HTR-8/SVneo (cell line): ENCODE results near the gene FAXDC2.
"Not testable (repeated sequence)": the region's sequence is repeated elsewhere in the genome, so short reads cannot be mapped to it uniquely, and the experiment has no call there.

Experiments
- DNase-seq: peaks from one replicate; pipeline ENCODE4 v3.0.0; 2011; ENCODE audit warnings: low spot score, mixed read lengths; ENCODE audit not compliant: insufficient read length
- FAIRE-seq: peaks from 2 replicates; lab custom pipeline; 2011; peaks lifted over from hg19 to GRCh38; lab: Jason Lieb, UNC

The FAXDC2 gene

DNA sequence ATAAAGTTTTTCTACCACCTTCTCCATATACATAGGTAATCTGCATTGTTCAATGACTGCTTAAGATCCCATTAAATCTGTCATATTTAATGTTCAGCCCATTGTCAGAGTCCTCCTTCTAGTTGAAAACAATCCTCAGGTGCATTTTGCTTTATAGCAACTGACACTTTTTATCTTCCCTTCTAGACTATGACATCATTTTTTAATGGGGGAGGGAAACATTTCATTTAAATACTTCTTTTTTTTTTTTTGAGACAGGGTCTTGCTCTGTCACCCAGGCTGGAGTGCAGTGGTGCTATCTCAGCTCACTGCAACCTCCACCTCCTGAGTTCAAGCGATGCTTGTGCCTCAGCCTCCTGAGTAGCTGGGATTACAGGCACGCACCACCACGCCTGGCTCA lies 17.6 kb downstream of the FAXDC2 start:
- not testable (repeated sequence) for FAIRE-seq, DNase-seq

DNA sequence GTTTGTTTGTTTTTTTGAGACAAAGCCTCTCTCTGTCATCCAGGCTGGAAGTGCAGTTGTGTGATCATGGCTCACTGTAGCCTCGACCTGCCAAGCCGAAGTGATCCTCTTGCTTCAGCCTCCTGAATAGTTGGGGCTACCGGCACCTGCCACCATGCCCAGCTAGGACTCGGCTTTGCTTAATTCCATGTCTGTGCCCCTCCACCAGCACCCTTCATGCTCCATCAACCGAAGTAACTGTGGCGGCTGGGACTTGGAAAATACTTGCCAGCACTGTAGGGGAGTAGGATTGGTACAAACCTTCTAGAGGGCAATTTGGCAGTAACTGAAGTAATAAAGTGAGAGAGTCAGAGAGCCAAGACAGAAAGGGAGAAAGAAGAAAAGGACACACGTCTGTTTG lies 19.0 kb downstream of the FAXDC2 start:
- FAIRE-seq: no peak

DNA sequence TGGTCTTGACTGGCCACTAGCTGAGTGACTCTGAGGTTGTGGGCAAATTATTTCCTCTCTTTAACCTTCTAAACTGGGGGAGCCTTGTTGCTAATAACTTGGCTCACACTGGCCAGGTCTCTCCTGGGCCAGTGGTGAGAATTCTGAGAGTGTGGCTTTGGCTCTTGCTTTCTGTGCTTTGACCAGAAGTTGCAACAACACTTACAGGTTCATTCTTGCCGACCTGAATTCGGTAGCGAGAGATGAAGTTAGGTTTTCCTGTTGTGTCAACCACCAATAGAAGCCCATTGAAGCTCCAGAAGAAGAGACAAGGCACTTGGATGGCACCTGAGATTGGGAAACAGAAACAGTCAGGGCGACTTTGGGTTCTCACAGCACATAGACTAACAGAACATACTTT lies 19.8 kb downstream of the FAXDC2 start:
- DNase-seq (no peak), FAIRE-seq (no peak)

More for the DNA sequence above, 19.0 kb downstream of the FAXDC2 start:
- DNase-seq: no peak

DNA sequence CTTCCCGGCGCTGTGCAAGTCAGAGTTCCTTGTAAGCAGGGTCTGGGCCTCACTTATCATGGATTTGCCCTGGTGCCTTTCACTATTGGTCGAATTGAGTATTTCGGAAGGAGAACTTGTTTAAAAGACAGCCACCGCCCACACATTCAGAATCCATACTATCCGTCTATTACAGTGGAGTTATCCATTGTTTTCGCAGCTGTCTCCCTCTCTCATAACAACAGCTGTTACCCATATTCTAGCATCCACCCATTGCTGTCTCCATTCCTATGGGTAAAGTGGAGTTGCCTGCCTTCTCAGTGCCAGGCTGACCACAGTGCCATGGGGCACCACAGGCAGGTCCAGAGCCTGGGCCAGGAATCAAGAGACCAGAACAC lies 20.2 kb downstream of the FAXDC2 start:
- DNase-seq (no peak), FAIRE-seq (no peak)

DNA sequence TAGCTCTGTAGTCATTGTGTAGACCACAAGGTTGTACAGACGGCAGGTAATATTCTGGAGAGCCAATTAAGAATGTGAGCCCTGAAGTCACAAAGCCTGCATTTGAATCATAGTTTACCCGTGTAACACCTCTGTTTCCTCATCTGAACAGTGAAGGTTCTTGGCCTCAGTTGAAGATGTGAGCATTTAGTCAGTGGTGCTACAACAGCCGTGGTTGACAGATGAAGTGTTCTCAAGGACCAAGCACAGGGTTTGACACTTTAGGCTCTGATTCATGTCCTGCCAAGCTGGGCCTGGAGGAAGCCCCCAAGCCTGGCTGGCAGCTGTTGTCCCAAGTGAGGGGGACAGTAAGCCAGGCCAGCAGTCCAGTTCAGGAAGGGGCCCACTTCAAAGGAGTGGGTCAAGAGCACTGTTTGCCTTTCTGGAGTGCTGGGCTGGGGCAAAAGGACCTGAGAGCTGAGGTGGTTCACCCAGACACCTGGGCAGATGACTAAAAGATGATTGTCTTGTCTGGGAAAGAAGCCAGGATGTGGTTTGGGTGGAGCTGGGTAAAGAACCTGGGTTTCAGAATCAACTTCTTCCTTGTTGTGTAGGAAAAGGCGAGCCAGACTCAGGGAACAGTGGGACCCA lies 20.7 kb downstream of the FAXDC2 start:
- no peak for DNase-seq
- FAIRE-seq: no peak

DNA sequence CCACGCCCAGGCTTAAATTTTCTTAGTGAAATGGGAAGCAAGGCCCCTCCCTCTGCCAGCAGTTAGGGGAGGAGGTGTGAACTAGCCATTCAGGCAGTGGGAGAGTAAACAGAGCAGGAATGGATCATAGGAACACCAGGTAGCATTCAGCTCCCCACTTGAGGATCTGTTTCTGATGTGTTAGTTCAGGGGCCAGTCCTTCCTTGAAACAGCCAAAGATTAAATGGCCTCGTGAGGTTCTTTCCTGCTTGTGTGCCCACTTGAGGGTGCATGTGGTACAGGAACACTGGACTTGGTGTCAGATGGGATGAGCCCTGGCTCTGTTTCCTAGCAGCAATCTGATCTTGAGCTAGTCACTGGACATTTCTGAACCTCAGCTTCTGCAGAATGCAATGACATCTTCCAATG lies 21.2 kb downstream of the FAXDC2 start:
- FAIRE-seq (no peak), DNase-seq (no peak)

DNA sequence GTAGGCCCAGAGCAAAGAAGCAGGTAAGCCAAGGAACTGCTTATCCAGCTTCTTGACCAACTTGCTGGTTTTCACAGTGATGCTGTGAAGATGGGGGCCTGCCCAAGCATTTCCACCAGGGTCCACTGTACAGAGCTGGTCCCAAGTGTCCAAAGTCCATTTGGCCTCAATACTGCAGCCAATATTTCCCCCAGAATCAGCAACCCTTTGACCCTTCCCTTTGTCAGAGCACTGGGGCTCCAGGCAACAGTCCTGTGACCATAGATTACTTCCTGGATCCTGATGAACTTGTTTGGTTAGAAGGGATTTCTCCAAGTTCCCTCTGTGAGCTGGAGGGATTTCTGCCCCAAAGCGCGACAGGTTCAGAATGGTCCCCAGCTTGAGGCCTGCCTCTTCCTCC lies 26.3 kb downstream of the FAXDC2 start:
- FAIRE-seq: no peak
- no peak for DNase-seq

DNA sequence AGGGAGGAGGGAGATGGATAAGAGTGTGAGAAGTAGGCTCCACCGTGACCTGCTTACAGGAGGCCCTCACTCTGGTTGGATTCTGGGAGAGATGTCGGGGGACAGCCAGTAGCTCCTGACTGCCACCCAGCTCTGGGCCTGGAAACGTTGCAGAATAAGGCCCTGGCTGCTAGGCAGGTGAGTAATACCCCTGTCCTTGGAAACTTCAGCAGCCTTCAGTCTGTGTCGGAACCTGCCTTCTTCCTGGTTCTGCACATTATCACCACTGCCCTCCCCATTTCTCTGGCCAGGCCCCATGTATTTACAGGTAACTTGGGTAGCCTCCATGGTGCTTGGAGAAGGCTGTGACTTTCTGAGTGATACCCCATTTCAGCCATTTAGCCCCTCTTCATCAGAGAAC lies 26.8 kb downstream of the FAXDC2 start:
- DNase-seq (no peak), FAIRE-seq (no peak)

DNA sequence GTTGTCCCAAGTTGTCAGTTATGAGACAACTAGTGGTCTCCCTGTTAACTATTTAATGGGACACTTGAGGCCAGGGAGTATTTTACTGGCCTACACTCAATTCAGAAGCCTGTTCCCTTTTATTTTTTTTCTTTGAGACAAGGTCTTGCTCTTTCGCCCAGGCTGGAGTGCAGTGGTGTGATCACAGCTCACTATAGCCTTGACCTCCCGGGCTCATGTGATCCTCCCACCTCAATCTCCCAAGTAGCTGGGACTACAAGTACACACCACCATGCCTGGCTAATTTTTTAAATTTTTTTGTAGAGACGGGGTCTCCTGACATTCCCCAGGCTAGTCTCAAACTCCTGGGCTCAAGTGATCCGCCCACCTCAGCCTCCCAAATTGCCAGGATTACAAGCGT lies 27.5 kb downstream of the FAXDC2 start:
- not testable (repeated sequence) for DNase-seq, FAIRE-seq

DNA sequence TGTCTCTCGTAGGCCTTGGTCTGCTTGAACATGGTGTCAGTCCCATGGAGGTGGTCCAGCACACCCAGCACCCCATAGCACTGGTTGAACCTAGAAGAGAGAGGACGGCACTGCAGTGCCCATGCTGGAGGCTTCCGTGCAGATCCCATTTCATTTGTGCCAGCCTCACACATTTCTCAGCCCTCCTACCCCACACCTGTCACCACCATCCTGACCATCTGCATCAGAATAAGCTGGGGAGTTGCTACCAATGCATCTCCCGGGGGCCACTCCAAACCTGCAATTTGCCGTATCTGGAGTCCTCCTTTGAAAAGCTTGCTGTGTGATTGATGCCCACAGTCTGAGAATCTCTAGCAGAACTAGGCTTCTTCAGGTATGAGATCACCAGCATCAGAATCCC lies 30.0 kb downstream of the FAXDC2 start:
- no peak for DNase-seq
- no peak for FAIRE-seq

DNA sequence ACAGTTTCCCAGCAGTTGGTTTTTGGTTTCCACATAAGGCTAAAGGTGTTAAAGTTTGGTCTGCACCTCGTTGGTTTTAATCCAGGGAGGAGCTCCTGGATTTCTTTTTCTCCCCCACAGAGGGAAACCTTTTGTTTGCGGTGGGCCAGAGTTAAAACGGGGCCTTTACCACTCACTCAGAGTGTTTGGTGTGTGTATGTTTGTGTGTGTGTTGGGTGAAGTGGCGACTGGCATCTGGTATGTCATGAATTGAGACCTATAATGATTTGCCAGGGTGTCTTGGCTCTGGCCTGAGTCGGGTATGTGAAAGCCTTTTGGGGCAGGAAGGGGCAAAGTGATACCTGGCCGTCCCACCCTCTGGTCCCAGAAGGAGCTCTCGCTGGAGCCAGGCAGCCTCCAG lies 30.9 kb downstream of the FAXDC2 start:
- FAIRE-seq: no peak
- DNase-seq: no peak

DNA sequence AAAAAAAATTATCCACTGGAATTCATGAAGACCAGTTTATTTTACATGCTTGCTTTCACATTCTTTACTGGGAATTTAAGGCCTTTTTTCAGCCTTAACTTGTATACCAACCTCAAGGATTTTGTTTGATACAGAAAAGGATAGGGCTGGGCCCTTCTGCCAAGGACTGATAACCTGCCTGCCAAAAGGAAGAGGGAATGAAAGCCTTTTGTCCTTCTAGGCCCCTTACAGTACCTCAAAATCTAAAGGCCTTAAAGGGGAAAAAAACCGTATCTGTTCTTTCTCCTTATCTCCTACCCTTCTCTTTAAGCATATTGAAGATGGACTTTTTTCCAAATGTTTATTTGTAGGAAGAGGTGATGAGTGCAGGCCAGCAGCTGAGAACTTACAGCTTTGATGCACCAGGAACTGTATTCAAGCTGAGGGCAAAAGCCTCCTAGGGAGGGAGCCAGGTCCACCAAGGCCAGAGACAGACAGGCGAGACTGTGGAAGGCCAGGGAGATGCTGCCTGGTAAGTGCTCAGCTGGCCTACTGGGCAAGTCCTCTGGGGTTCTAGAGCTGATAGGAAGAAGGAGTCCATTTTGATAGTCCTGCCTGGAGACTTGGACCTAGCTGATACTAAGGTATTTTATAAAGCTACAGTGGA lies 31.8 kb downstream of the FAXDC2 start:
- DNase-seq (no peak), FAIRE-seq (no peak)

DNA sequence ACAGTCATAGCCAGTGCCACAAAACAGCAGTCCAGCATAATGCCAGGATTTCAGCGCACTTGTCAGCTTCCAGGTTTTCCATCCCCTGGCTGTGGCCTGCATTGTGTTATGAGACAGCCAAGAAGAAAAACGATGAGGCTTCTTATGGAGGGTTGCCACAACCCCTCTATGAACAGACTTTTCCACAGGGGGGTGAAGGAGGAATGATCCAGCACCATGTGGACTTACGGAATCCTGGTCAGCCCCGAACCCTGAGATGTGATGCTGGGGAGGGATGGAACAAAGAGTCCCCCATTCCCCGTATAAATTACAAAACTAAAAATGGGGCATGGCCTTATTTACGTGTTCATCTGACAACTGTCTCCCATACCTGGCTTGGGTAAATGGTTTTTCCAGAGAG lies 32.6 kb downstream of the FAXDC2 start:
- DNase-seq (no peak), FAIRE-seq (no peak)

DNA sequence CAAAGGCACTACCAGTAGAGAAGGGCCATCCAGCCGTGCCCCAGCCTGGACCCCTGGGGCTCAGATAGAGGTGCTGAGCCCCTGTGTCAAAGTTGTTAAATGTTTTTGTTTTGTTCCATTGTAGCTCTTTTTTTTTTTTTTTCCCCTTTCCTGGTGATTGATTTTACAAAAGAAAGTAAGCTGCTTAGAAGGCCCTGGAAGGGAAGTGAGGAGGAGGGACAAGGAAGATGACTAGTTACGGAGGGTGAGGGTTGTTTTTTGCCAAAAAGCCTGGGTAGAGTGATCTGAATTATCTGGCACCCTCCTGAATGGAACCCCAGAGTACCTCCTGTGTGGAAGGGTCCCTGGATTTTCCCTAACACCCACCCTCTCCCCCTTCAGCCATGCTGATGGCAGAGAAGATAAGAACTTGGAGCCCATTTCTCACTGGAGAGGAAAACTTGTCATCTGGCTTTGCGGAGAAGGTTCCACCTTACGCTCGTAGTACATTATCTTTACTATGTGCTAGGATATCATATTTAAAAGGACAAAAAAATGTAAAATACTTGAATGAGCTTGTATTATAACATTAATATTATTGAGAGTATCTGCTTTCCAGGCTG lies 33.4 kb downstream of the FAXDC2 start:
- FAIRE-seq (no peak), DNase-seq (no peak)

DNA sequence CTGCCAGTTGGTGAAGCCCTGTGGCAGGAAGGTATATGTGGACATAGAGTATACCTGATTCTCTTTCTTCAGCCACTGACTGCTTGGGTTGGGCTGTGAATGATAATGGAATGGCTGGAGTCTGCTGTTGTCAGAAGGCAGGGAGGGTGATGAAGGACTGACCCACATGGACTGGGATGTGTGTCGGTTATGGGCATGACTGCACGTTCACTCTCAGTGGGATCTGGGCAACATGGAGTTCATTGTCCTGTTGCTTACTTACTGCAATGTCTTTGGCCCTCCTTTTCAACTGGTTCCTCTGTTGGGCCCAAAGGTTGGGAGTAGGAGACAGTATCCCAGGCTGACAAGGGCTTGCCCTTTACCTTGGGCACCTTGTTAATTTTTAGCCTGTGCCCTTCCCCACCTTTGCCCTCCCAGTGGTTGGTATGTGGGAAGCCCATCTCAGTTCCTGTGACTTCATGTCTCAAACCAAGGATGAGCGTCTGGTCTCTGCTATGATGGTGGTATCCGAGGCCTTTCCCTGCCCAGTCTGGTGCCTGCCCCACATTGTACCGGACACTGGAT lies 34.6 kb downstream of the FAXDC2 start:
- FAIRE-seq (no peak), DNase-seq (no peak)

DNA sequence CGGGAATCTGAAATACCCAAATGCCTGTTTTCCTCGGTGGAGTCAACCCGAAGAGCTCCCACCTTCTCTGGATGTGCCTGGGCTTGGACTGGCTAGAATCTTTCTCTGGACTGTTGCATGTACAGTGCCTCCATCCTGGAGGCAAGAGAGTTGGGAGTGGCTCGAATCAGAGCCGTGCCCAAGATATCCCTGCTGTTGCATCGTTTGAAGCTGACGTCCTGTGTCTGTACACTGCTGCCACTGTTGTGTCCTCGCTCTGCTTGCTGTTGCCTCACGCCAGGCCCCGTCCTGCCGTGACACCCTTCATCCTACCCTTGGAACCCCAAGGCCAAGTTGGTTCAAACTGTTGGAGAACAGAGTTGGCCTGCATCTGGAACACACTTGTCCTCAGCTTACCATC lies 35.4 kb downstream of the FAXDC2 start:
- DNase-seq: no peak
- no peak for FAIRE-seq

DNA sequence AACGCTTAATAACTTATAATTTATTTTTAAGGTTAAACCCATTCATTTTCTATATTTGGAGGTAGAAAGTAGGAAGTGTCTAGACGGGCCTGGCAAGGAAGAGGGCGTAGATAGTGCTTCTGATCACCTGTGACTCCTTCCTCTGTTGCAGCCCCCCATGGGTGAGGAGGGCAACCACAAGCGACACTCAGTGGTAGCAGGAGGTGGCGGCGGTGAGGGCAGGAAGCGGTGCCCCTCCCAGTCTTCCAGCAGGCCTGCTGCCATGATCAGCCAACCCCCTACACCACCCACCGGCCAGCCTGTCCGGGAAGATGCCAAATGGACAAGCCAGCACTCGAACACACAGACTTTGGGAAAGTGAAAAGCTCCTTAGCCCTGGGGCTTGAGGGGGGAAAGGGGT lies 36.7 kb downstream of the FAXDC2 start:
- no peak for DNase-seq
- FAIRE-seq: no peak

DNA sequence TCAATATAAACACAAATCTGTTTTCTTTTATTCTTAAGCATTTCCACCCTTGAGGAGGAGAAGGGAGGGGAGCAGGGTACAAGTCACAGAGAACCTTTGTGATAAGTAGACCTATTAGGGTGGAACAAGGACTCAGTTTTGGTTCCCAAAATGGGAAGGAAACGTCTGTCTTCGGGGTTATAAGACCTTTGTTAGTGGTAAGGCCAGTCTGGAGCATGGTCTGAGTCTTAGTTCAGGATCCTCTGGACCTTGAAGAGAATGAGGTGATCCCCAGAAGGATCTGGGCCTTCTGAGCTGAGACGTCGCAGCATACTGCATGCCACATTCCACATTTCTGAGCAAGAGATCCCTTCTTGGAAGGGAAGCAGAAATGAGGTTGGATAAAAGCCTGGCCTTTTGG lies 37.2 kb downstream of the FAXDC2 start:
- FAIRE-seq (no peak), DNase-seq (no peak)

DNA sequence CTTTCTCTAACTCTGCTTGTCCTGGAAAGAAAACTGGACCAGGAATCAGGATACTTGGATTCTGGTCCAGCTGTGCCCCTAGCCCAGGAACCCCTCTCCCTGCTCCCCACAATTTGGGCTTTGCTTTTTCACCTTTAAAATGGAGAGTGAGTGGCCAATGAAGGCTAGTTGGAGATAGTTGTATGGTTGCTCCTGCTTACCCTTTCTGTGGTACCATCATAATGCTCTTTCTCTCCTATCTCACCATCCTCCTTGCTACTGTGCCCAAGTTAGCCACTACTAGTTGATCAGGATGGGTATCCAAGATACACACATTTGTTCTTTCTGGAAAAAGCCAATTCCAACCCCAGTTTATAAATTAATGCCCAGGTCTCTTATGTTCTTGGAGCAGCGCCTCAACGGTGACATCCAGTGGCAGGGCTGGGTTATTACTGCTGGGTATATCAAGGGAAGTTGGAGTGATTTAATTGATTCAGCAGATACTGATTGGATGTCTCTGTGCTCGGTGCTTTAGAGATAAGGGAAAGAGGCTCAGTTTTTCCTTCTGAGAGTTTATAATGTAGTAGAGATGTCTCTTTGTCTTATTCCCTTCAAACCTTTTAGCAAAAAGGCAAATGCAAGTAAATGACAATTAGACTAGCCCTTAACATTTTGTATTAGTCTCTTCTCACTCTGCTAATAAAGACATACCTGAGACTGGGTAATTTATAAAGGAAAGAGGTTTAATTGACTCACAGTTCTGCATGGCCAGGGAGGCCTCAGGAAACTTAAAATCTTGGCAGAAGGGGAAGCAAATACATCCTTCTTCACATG lies 38.5 kb downstream of the FAXDC2 start:
- DNase-seq: peak; percentile 50

DNA sequence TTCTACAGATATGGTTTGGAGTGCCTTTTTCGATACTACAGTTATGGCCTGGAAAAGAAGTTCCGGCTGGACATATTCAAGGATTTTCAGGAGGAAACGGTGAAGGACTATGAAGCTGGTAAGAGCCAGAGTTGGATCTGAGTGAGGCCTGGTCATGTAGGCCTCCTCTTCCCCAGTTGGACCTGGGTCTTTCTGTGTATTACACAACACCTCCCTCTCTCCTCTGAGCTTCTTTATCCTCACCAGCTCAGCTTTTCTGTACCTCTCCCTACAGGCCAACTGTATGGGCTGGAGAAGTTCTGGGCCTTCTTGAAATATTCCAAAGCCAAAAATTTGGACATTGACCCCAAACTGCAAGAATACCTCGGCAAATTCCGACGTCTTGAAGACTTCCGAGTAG lies 39.2 kb downstream of the FAXDC2 start:
- DNase-seq (no peak), FAIRE-seq (no peak)

More for the DNA sequence above, 38.5 kb downstream of the FAXDC2 start:
- no peak for FAIRE-seq

DNA sequence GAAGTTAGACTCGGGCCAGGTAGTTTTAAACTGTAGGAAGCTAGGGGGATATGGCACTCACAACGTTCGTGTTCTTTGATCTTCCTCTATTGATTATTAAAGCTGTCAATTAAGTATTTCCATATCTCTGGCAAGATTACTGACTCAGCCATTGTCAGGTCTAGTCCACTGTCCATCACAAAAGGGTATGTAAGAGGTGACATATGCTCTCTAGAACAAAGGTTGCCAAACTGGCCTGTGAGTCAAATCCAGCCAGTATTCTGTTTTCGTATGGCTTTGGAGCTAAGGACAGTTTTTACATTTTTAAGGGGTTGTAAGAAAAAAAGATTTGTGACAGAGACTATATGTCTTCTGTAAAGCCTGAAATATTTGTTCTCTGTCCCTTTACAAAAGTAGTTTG lies 44.2 kb downstream of the FAXDC2 start:
- no peak for FAIRE-seq
- no peak for DNase-seq
